Measurements from ENCODE around the gene MAPK1IP1L.

MAPK1IP1L gene

DNA sequence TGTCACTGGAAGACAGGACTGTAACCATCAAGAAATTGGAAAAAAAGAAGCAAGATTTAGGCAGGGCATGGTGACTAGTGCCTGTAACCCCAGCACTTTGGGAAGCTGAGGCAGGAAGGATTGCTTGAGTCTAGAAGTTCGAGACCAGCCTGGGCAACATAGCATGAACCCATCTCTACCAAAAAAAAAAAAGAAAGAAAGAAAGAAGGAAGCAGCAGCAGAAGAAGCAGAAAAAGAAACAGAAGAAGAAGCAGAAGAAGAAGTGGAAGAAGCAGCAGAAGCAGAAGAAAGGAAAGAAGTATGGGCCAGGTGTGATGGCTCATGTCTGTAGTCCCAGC, 47.1 kb downstream of the MAPK1IP1L start:
- no peak for DNase-seq

DNA sequence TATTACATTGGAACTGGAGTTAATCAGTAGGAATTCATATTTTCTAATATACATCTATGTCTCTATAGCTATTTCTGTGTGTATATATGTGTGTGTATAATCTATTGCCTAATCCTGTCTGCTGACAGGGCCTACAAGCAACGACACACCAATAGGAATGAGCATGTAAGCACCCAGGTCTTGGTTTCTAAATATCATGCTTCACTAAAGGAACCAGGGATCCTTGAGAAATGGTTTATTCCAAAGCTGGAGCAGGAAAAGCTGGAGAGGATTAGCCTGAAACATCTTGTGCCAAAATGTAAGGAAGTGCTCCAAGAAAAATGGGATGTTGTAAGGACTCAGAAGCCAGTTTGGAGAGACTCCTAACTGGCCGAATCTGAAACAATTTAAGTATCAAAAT, 48.3 kb downstream of the MAPK1IP1L start:
- DNase-seq = no peak

DNA sequence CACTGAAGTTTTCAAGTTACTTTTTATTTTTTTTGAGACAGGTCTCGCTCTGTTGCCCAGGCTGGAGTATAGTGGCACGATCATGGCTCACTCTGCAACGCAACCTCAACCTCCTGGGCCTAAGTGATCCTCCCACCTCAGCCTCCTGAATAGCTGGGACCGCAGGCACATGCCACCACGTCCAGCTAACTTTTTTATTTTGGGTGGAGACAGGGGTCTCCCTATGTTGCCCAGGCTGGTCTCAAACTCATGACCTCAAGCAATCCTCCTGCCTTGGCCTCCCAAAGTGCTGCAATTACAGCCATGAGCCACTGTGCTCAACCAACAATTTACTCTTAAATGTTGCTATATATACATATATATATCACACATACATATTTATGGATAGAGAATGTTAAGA, 50.3 kb downstream of the MAPK1IP1L start:
- DNase-seq = no peak

DNA sequence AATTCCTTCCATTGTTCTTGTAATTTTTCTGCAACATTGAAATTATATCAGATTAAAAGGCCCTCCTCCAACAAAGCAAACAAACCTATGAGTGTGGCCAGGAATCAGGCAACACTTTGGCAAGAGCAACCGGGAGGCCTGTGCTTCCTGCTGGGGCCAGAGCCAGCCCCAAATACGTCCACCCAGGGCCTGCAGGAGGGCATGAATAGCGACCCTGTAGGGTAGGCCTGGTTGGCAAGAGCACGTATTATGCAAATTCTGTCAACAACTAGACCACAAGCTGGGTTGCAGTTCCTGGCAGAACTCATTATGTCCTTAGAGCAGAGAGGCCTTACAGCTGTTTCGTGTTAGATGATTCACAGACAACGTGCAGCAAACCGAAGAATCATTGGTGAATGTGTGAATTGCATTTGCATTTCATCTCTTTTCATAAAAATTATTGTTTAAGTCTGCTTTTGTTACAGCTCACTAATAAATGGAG, 50.7 kb downstream of the MAPK1IP1L start:
- no peak for DNase-seq

DNA sequence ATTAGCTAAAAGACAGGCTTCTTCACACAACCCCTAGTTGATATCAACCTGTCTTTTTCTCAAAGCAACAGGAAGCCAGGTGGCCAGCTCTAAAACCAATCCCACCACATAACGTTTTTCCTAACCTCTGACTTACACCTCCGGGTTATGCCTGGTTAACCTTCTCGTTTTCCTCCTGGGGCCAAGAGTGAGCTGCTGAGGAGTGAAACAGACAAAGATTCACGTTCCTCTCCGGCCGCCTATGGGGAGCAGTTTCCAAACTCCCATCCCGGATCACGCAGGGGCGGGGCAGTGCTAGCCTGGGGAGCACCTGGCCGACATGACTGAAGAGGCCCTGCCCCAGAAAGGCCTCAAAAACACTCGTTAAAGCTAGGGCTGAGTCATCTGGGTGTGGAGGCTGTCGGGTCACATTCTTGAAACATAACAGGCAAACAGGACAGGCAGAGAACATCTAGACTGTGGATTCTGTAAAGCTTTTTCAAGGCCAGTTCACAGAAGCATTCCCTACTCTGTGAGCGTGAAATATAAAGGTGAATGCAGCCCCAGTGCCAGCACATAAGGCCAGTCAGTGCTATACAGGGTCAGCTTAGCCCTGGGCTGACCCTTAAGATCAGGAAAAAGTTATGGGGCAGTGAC, 51.7 kb downstream of the MAPK1IP1L start:
- peak; percentile 14 for DNase-seq

DNA sequence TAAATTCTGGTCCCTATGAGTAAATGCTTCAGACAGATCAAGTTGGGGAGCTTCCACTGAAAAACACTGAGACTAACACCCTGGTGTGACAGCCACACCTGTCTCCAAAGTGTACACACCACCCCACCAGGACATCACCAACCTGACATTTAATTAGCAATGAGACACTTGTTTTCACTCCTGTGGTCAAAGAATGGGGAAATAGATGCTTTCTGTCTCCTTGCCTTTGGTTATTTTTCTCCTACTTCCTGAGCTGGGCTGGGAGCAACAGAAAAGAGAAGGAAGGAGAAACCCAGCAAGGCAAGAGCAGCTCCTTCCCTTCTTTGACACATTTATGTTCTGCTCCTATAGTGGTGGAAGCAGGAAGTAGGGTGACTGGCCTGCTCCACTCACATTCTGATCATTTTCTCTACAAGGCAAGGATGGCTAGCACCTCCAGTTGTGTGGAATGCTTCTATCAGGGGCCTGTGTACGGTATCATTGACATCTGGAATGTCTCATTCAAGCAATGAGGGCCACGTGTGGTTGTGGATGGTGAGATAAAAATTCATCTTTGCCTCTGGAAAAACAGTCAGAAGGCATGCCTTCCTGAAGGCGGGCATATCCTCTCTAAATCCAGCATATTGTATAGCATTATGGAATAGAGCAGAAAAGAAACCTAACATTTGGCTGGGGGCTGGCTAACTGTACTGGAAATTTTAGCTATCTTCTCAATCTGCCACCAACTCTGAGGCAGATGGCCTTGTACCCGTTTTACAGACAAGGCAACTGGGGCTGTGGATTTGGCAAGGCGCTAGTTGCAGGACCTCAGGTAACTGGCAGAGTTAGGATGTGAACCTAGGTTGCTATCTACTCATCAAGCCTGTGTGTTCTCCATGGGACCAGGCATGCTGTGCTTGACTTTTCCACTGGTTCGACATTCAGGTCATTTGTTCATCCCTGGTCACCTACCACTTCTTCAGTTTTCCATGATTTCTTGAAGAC, 52.8 kb downstream of the MAPK1IP1L start:
- DNase-seq = no peak

DNA sequence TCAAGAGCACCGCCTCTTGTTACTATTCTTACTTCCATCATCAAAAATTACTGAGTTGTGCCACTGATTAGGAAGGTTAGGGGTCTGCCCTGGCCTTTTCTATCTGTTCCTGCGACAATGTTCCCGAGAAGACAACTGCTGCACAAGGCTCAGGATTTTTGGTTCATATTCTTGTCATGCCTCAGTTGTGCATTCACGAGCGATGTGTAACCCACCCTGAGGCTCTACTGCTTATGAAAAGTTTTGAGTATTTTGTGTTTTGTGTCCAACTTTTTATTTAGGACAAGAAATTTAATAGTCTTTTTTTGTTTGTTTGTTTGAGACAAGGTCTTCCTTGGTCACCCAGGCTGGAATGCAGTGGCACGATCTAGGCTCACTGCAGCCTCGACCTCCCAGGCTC, 54.5 kb downstream of the MAPK1IP1L start:
- DNase-seq = no peak

DNA sequence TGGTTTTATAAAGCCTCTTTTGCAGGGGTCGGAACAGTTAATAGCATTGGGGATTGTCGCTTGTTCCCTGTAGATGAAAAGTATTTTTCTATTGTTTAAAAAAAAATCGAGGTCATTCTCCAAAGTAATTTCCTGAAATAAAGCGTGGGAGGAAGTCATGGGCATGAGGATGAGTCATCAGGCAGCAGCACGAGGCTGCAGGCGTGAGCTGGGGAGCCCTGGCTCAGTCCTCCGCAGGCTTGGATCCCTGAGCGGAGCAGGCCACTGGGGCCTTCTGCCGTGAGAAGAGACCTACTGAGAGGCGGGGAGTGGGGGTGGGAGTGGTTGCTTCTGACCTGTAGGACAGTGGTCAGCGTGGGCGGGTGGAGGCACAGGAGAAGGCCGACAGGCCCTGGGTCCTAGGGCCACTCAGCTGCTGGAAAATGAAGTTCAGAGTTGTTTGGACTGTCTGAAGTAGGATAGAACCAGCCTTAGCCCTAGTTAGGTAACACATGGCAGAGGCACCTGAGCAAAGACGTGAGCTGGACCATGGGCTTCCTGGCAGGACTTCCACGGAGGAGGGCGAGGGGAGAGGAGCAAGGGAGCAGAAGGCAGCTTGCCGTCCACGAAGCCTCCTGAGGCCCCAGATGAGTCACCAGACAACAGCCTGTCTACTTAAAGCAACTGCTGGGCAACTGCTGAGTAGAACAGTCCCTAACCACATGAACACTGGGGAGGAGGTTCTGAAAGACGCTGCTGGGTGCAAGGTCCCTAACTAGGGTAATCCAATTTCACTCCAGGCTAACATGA, 56.5 kb downstream of the MAPK1IP1L start:
- DNase-seq = peak; percentile 16

DNA sequence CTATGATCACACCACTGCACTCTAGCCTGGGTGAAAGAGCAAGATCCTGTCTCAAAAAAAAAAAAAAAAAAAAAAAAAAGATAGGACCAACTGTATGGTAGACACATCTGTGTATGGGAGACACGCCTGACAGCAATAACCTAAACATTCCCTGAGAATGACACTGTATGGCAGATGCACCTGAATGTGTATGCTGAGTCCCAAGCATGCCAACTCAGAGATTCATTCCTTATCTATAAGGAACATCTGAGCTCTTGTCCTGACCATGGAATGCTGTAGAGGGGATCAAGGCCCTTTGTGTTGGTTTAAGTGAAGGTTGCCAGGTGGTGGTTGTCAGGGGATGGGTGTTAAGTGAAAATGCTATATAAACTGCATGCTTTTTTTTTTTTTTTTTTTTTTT, 58.4 kb downstream of the MAPK1IP1L start:
- no peak for DNase-seq

DNA sequence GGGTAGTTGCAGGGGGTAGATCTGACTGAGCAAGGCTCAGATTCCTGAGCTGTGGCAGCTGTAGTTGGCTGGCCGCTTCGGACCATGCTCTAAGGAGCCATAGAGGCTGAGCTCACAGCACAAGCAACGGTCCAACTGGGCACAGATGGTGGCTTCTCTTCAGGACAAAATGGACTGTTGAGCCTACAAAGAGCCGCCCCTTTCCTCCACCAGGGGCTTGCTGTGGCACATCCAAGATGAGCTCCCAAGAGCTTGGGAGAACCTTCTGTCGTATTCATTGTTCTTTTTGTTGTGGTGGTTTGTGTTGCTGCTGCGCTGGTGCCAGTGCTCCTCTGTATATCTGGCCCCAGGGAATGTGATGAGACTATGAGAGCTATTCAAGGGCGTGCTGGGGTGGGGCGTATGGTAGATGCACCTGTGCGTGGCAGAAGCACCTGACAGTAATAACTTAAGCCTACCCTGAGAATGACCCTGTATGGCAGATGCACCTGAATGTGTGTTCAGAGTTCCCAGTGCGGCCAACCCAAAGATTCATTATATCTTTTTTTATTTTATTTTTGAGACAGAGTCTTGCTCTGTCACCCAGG, 59.8 kb downstream of the MAPK1IP1L start:
- DNase-seq = no peak

DNA sequence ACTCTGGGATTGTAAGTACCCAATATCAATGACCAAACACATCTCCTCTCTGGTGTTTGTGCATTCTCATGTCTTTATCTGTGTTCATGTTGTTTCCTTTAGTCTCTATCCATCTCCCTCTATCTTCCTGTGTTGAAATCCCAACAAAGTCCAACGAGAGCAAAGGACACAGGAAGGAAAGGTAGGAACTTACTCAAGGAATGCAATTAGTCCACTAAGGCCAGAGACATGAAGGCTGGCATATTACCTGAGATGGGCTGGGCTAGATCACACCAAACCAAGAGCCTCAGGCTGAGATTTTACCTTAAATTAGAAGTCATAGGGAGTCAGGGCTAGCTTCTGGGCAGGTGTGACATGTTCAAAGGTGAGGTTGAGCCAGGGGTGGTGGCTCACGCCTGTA, 63.3 kb downstream of the MAPK1IP1L start:
- DNase-seq = no peak

DNA sequence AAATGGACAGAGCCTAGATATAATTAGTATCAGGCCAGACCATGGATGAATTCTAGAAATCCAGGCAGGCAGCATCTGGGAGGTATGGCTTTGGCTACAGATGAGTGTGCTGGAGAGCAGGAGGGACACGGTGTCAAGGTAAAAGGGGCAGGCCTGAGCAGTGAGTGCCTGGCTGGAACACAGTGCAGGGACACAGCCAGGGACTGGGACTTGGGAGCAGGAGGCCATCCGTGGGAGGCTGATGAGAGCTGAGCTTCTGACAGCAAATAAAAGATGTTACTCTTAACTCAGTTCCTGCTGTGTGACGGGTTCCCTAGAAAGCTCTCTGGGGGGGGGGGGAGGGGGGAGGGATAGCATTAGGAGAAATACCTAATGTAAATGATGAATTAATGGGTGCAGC, 64.0 kb downstream of the MAPK1IP1L start:
- DNase-seq = no peak

DNA sequence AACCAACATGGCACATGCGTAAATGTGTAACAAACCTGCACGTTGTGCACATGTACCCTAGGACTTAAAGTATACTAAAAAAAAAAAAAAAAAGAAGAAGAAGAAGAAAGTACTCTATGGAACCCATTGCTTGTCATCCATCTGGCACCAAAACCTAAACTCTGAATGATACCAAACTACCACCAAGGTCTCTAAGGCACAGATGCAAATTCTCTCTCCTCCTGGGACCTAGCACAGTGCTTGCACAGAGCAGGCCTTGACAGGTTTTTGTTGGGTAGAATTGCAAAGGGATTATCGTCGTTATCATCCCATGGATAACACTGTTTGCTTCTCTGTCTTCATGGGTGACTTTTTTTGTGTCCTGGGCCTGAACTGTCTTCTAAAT, 64.4 kb downstream of the MAPK1IP1L start:
- DNase-seq = no peak

DNA sequence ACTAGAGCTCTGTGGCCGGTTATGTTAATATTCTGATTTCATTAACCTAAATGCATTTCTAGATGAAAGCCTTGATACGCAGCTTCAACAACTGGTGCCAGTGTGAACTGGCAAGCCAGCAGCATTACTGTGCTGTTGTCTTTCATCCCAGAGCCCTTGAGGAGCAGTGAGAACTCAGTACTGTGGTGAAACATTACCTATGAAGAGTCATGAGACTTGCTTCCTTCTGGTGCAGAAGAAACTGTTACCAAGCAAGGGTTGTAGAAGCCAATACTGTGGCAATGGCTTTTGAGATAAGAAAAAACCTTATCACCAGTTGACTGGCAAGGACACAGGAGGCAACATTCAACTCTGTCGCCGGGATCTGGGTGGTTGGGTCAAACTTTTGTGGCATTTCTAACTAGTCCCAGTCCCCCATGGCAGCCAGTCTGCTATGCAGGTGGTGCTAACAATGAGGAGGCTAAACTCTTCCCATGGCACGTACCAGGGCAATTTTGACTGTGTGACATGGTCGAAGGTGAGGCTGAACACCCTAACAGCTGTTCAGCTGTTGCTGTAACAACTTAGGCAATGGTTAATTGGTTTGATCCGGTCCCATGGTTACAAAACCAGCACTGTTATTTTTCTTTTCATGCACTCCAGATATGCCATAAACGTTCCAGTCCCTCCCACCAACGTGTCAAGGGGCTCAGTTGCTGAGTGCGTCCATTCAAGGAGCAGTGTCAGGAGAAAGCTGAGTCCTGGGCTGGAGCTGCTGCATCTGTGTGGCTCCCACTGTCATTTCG, 65.0 kb downstream of the MAPK1IP1L start:
- no peak for DNase-seq

DNA sequence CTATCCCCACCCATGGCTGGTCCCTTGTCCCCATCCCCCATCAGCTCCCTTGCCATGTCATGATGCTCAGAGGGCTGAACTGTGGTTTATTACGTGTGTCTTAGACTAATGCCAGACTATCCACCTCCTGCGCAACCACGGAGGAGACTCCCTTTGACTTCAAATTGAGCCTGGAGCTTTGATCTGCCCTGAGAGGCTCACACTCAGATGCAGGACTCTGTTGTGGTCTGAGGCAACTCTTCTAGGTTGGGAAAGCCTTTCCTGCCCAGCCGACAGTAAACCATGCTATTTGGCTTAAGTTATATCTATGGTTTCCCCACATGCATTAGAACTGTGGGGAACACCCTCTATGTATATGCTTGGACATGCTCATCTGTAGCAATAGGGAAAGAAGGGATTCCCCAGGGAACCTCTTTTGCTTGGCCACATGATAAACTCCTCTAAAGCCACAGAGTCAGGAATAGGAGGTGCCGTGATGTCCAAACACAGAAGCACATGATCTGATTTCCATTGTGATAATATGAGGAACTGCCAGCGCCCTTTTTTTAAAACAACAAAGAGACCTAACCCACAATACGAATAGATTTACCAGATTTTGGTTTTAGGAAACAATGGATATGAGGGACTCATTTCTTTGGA, 66.5 kb downstream of the MAPK1IP1L start:
- no peak for DNase-seq

DNA sequence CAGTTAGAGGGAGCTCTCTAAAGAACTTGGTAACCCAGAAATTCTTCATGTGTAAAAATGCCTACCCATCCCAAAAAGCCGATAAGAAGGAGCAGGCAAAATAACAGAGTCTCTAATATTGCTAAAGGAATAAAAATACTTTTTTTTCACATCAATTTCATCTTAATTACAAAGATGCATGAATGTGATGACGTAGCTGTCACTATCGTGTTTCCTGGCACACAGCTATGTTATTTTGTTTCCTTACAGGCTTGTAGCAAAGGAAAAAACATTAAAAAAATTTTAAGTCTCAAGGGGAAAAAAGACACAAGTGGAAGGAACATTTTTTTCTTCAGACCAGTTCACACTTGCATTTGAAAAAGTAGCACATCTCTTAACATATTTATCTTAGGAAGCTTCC, 67.3 kb downstream of the MAPK1IP1L start:
- no peak for DNase-seq
